Tibial artery (tissue), 4 donors: ENCODE data around the gene PGAP2.
A peak's percentile ranks its signal among the peaks of the same experiment; 100 is the strongest.

Source experiments
- DNase-seq, 2 donors: peaks; one replicate each; pipeline ENCODE4 v3.0.0-alpha.2; 2019
- H3K27ac ChIP-seq, 2 donors: fragments of 200-600 bp; sonication (generic) in 1 of 2; 1 replicate in 1 of 2; 2 replicates in 1 of 2; pipeline ENCODE4 v1.5.1; 2018 to 2019; ENCODE audit warnings: mild to moderate bottlenecking in 1 of 2
- H3K27me3 ChIP-seq, 2 donors: fragments of 200-600 bp; sonication (generic) in 1 of 2; one replicate each; pipeline versions ENCODE4 v1.5.1 to v1.6.0; 2016 to 2019
- H3K36me3 ChIP-seq, 3 donors: fragments of 200-600 bp; sonication (generic) in 2 of 3; one replicate each; pipeline ENCODE4 v1.5.1; 2016 to 2019; ENCODE audit warnings: mild to moderate bottlenecking in 2 of 3
- H3K4me1 ChIP-seq, 4 donors: fragments of 200-600 bp; sonication (generic) in 2 of 4; 1 replicate in 3 of 4; 2 replicates in 1 of 4; pipeline ENCODE4 v1.5.1; 2016 to 2019
- H3K4me3 ChIP-seq, 2 donors: fragments of 200-600 bp; sonication (generic) in 1 of 2; 1 replicate in 1 of 2; 2 replicates in 1 of 2; pipeline ENCODE4 v1.5.1; 2018 to 2019; ENCODE audit warnings: mild to moderate bottlenecking in 2 of 2
- H3K9me3 ChIP-seq, 3 donors: fragments of 200-600 bp; sonication (generic) in 1 of 3; one replicate each; pipeline ENCODE4 v1.5.1; 2016 to 2019
- intact Hi-C: fragments of 100-400 bp; cut with DNase I; formaldehyde crosslinking; loops from one replicate; pipeline ENCODE4 v1.15.0; 2023; ENCODE audit warnings: low total_unique reads
- TF ChIP-seq, protein P1 (sequence below), 2 experiments: fragments of 200-600 bp in 1 of 2; fragments of 450-650 bp in 1 of 2; IDR thresholded peaks; one replicate each; pipeline ENCODE4 v1.5.1; 2017 to 2019; ENCODE audit warnings: antibody characterized with exemption in 2 of 2, mild to moderate bottlenecking in 1 of 2, moderate library complexity in 1 of 2

The PGAP2 gene

GRCh38 chr11:3796002-3796311 is 12.4 kb upstream of the PGAP2 start:
- Histone ChIP-seq H3K4me3 (peak overlapping the region; percentile 86 to 92), H3K36me3 (peaks cover 15 to 35% (median 16%) of the 10 kb centered on the region in 3 donors), H3K27me3 (no peaks in the 10 kb centered on the region), H3K27ac (peak overlapping the region; percentile 96 to 98), H3K9me3 (no peaks in the 10 kb centered on the region), H3K4me1 (peaks cover 0 to 37% (median 22%) of the 10 kb centered on the region in 4 donors)
- TF ChIP-seq, protein P1, sequence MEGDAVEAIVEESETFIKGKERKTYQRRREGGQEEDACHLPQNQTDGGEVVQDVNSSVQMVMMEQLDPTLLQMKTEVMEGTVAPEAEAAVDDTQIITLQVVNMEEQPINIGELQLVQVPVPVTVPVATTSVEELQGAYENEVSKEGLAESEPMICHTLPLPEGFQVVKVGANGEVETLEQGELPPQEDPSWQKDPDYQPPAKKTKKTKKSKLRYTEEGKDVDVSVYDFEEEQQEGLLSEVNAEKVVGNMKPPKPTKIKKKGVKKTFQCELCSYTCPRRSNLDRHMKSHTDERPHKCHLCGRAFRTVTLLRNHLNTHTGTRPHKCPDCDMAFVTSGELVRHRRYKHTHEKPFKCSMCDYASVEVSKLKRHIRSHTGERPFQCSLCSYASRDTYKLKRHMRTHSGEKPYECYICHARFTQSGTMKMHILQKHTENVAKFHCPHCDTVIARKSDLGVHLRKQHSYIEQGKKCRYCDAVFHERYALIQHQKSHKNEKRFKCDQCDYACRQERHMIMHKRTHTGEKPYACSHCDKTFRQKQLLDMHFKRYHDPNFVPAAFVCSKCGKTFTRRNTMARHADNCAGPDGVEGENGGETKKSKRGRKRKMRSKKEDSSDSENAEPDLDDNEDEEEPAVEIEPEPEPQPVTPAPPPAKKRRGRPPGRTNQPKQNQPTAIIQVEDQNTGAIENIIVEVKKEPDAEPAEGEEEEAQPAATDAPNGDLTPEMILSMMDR (IDR thresholded peaks at IDR 0.05), result no peak
- intact Hi-C loops, result loop anchor here (5.0 kb wide), 1 partner anchor 46 kb away; the partner anchor contains the start of gene RHOG
- no peak for DNase-seq

- no peaks in the 10 kb centered on the region for H3K9me3 ChIP-seq
- H3K36me3 ChIP-seq, result peaks cover 15 to 31% (median 16%) of the 10 kb centered on the region in 3 donors
- TF ChIP-seq, protein P1 (IDR thresholded peaks at IDR 0.05), result no peak
- peak overlapping the region; percentile 96 to 98 for H3K27ac ChIP-seq
- H3K4me3 ChIP-seq, result peak overlapping the region; percentile 86 to 92
- peak in 1 of 2 donors; percentile 3 for DNase-seq
- no peaks in the 10 kb centered on the region for H3K27me3 ChIP-seq
- intact Hi-C loops, result loop anchor here (5.0 kb wide), 1 partner anchor 46 kb away; the partner anchor contains the start of gene RHOG
- peaks cover 0 to 37% (median 22%) of the 10 kb centered on the region in 4 donors for H3K4me1 ChIP-seq
These were observed 12.0 kb upstream of the PGAP2 start for GRCh38 chr11:3796346-3796745.

DNA sequence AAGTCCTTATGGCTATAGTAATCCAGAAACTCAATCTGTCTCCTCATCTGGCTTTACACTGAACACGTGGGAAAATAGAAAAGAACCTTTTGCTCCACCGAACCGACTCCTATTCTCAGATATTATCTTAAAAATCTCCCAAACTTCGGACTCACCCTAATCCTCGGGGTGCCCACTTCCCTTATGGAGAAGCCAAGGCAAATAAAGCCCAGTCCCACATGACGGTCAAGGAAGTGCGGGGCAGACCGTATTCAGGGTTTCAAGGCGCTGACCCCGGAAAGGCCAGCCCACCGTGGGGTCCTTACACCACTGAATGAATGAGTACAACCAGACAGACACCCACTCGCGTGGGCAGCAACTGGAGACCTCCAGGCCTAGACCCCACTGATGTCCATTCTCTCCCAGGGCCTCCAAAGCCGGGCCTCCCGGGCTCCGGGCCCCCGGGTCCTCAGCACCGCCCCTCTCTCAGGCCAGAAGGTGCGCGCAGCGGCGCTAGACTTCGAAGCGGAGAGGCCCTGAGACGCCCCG is 11.5 kb upstream of the PGAP2 start:
- TF ChIP-seq, protein P1 (IDR thresholded peaks at IDR 0.05), result no peak
- Histone ChIP-seq H3K36me3 (peaks cover 10 to 26% (median 16%) of the 10 kb centered on the region in 3 donors), H3K4me1 (peaks cover 0 to 37% (median 22%) of the 10 kb centered on the region in 4 donors), H3K27ac (peak overlapping the region; percentile 96 to 98), H3K9me3 (no peaks in the 10 kb centered on the region), H3K27me3 (no peaks in the 10 kb centered on the region), H3K4me3 (peak overlapping the region; percentile 86 to 92)
- no peak for DNase-seq
- intact Hi-C loops, result loop anchor here (5.0 kb wide), 1 partner anchor 45 kb away; the partner anchor contains the start of gene RHOG

DNA sequence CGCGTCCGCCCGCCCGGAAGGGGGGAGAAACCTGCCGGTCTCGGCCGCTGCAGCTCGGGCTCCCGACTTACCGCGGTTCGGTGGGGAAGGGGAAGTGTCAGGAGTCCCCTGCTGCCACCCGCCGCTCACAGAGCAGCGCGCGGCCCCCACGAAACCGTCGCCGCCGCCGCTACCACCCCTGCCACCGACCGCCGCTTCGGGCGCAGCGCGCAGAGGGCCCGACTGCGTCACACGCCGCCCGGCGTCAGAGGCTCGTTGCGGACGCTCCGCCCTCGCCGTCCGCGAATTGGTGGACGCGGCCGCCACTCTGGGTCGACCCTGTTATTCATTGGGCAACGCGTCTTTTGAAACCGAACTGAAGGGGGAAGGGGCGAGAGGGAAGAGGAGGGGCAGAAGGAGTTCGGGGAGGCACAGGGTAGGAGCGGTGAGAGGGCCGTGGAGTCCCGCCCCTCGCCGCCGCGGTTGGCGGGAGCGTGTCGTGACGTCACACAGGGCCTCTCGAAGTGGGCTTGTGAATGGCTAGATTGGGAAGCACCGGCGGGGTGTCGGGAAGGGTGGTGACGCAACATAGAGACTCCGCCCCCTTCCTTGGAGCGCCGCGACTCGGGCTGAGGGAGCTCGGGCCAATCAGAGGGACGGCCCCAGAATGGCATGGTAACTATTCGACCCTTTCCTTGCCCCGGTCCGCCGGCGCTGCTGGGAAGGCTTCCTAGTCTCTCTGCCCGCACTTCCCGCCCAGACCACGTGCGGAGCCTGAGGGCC is 10.8 kb upstream of the PGAP2 start, which contains the start of gene NUP98:
Gene NUP98 (minus strand): TSS at position 226 of the 762 bp plus-strand sequence. CDS start 15,437 bp downstream, outside the sequence.
- H3K4me3 ChIP-seq, result peak within 1 kb of the TSS; percentile 86 to 92
- H3K4me1 ChIP-seq, result peaks cover 0 to 37% (median 22%) of the 10 kb centered on the region in 4 donors
- peaks cover 10 to 20% (median 12%) of the 10 kb centered on the region in 3 donors for H3K36me3 ChIP-seq
- peak; percentile 100 for DNase-seq
- H3K9me3 ChIP-seq, result no peaks in the 10 kb centered on the region
- TF ChIP-seq, protein P1 (IDR thresholded peaks at IDR 0.05), result no peak
- intact Hi-C loops, result loop anchor here (5.0 kb wide), 1 partner anchor 45 kb away; the partner anchor contains the start of gene RHOG
- no peaks in the 10 kb centered on the region for H3K27me3 ChIP-seq
- H3K27ac ChIP-seq, result peak within 1 kb of the TSS; percentile 96 to 98

DNA sequence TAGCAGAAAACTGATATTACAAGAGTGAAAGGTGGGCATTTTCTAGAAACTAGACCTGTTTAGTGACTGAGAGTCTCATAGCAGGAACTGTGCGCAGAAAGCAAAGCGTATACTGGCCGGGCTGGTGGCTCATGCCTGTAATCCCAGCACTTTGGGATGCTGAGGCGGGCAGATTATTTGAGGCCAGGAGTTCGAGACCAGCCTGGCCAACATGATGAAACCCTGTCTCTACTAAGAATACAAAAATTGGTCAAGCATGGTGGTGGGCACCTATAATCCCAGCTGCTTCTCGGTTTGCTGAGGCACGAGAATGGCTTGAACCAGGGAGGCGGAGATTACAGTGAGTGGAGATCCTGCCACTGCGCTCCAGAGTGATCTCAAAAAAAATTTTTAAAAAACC is 9.2 kb upstream of the PGAP2 start:
- DNase-seq, result no peak
- TF ChIP-seq, protein P1 (IDR thresholded peaks at IDR 0.05), result no peak
- intact Hi-C loops, result loop anchor here (5.0 kb wide), 1 partner anchor 43 kb away; the partner anchor contains the start of gene RHOG
- Histone ChIP-seq H3K27ac (no peak overlapping the region), H3K4me3 (no peak overlapping the region), H3K36me3 (peaks cover 0 to 3% (median 0%) of the 10 kb centered on the region in 3 donors), H3K9me3 (no peaks in the 10 kb centered on the region), H3K4me1 (peaks cover 0 to 35% (median 22%) of the 10 kb centered on the region in 4 donors), H3K27me3 (no peaks in the 10 kb centered on the region)
